Mesenteric fat pad (tissue), 1 donor: ENCODE measurements around the gene ZNF296. TPM values are rescaled to one million over a fixed set of nuclear protein-coding genes. Genes with fewer than 3 reads are reported as not detected.
"Not testable (repeated sequence)": the region's sequence is repeated elsewhere in the genome, so short reads cannot be mapped to it uniquely, and the experiment has no call there.

ENCODE experiments used
- DNase-seq: peaks from one replicate; pipeline ENCODE4 v3.0.0-alpha.2; 2020; ENCODE audit warnings: low spot score
- long read RNA-seq: library from polyadenylated mRNA; unstranded; transcript quantifications from one replicate; pipeline ENCODE4 v2.0.0, GENCODE V29; 2020
- total RNA-seq: library from RNA; stranded (reverse); fragmentation: NEBNext Ultra II Directional; extraction: Animal tissue kit (Norgen Biotek cat#: 25700); gene quantifications from one replicate; pipeline ENCODE4 v1.2.1, GENCODE V29; 2021
- donor health status: DM: yes; HTN: yes; CAD: no.

ZNF296 gene
- 0.61 TPM for total RNA-seq
- long read RNA-seq, partial matches to known transcripts: 0 of 3 reads
- long read RNA-seq, other reads (novel, unspliced or antisense): 0 of 3 reads

- no peak for DNase-seq
These were observed at the start of gene ZNF296 for GRCh38 chr19:45076029-45076850. Gene ZNF296, minus strand, starts transcription at chr19:45076478. Its CDS starts 105 bp downstream, at chr19:45076373.

- DNase-seq: no peak
These were observed 49.1 kb upstream of the ZNF296 start for GRCh38 chr19:45125360-45125759.

GRCh38 chr19:45124021-45124420 is 47.7 kb upstream of the ZNF296 start:
- no peak for DNase-seq

GRCh38 chr19:45123440-45123850 is 47.2 kb upstream of the ZNF296 start:
- no peak for DNase-seq

GRCh38 chr19:45122832-45123231 is 46.6 kb upstream of the ZNF296 start:
- DNase-seq: no peak

GRCh38 chr19:45121827-45122345 is 45.6 kb upstream of the ZNF296 start:
- no peak for DNase-seq

- no peak for DNase-seq
These were observed 43.3 kb upstream of the ZNF296 start for GRCh38 chr19:45119582-45119981.

- not testable (repeated sequence) for DNase-seq
These were observed 42.5 kb upstream of the ZNF296 start for GRCh38 chr19:45118591-45119355.

GRCh38 chr19:45118106-45118505 is 41.8 kb upstream of the ZNF296 start:
- DNase-seq: no peak

GRCh38 chr19:45117671-45118070 is 41.4 kb upstream of the ZNF296 start:
- no peak for DNase-seq

GRCh38 chr19:45117167-45117594 is 40.9 kb upstream of the ZNF296 start:
- DNase-seq: no peak

GRCh38 chr19:45115809-45116615 is 39.7 kb upstream of the ZNF296 start:
- DNase-seq: no peak

GRCh38 chr19:45114116-45114515 is 37.8 kb upstream of the ZNF296 start:
- DNase-seq: no peak

- no peak for DNase-seq
These were observed 37.4 kb upstream of the ZNF296 start for GRCh38 chr19:45113628-45114027.

- no peak for DNase-seq
These were observed 36.0 kb upstream of the ZNF296 start for GRCh38 chr19:45112111-45112827.

GRCh38 chr19:45110851-45111266 is 34.6 kb upstream of the ZNF296 start:
- DNase-seq: no peak

- DNase-seq: no peak
These were observed 31.4 kb upstream of the ZNF296 start for GRCh38 chr19:45107621-45108150.

- DNase-seq: not testable (repeated sequence)
These were observed 30.1 kb upstream of the ZNF296 start for GRCh38 chr19:45106363-45106762.

- DNase-seq: no peak
These were observed 28.5 kb upstream of the ZNF296 start for GRCh38 chr19:45104658-45105349.
